K562 (cell line): Measurements from ENCODE around the gene FAM20B. TPM values are rescaled to one million over a fixed set of nuclear protein-coding genes. Genes with fewer than 3 reads are reported as not detected.

ENCODE experiments used
- ATF1 ChIP-seq, 2 experiments: fragments of 450-650 bp in 1 of 2; IDR thresholded peaks; 2 replicates each; pipeline ENCODE4 v1.6.1; 2016; ENCODE audit warnings: missing compliant biosample characterization in 1 of 2, missing genetic modification characterization in 1 of 2
- CBFA2T2 ChIP-seq: fragments of 450-650 bp; conservative IDR thresholded peaks from 2 replicates; pipeline ENCODE4 v1.6.1; 2017; ENCODE audit warnings: mild to moderate bottlenecking
- FOS ChIP-seq: IDR thresholded peaks from 3 replicates; pipeline ENCODE4 v1.6.1; 2011; ENCODE audit not compliant: insufficient read length; ENCODE audit errors: extremely low read depth
- HIVEP1 ChIP-seq: fragments of 250-450 bp; sonication (Bioruptor Pico); IDR thresholded peaks from 2 replicates; pipeline ENCODE4 v1.4.0; 2020; ENCODE audit warnings: mild to moderate bottlenecking
- HLTF ChIP-seq: fragments of 450-650 bp; IDR thresholded peaks from 2 replicates; pipeline ENCODE4 v1.6.1; 2016
- HNRNPL ChIP-seq: fragments of 200-400 bp; formaldehyde crosslinking; IDR thresholded peaks from 2 replicates; pipeline ENCODE4 v1.6.1; 2017; ENCODE audit warnings: low read depth, mild to moderate bottlenecking, low read length
- KLF10 ChIP-seq: fragments of 250-450 bp; sonication (Bioruptor Pico); IDR thresholded peaks from 2 replicates; pipeline ENCODE4 v1.6.1; 2021; ENCODE audit warnings: matching md5 sums
- L3MBTL2 ChIP-seq: fragments of 450-650 bp; IDR thresholded peaks from 2 replicates; pipeline ENCODE4 v1.6.1; 2016; ENCODE audit warnings: mild to moderate bottlenecking, moderate library complexity
- LEF1 ChIP-seq: fragments of 450-650 bp; IDR thresholded peaks from 2 replicates; pipeline ENCODE4 v1.6.1; 2016; ENCODE audit warnings: mild to moderate bottlenecking
- MYC ChIP-seq, 2 experiments: fragments of 250-450 bp in 1 of 2; sonication (Bioruptor Pico) in 1 of 2; IDR thresholded peaks; 2 replicates each; pipeline versions ENCODE4 v1.5.1 to v1.6.1; 2012 to 2021; ENCODE audit warnings: low read depth in 2 of 2, borderline replicate concordance in 1 of 2, improper control_type of control experiment in 1 of 2, low read length in 1 of 2, mild to moderate bottlenecking in 1 of 2, moderate library complexity in 1 of 2
- PHB2 ChIP-seq: fragments of 450-650 bp; IDR thresholded peaks from 2 replicates; pipeline ENCODE4 v1.6.1; 2017; ENCODE audit warnings: low read depth
- RBM25 ChIP-seq: fragments of 200-400 bp; formaldehyde crosslinking; IDR thresholded peaks from 2 replicates; pipeline ENCODE4 v1.6.1; 2018; ENCODE audit warnings: low read length, low read depth, moderate library complexity; ENCODE audit not compliant: severe bottlenecking
- ZBTB17 ChIP-seq: fragments of 450-650 bp; formaldehyde crosslinking; IDR thresholded peaks from 2 replicates; pipeline ENCODE4 v1.4.0; 2020; ENCODE audit warnings: mild to moderate bottlenecking
- ZNF431 ChIP-seq: sonication (generic); formaldehyde crosslinking; IDR thresholded peaks from 2 replicates; pipeline ENCODE4 v1.8.0; 2022; ENCODE audit warnings: mild to moderate bottlenecking, missing genetic modification reagents
- ZNF561 ChIP-seq: fragments of 450-650 bp; formaldehyde crosslinking; conservative IDR thresholded peaks from 2 replicates; pipeline ENCODE4 v1.4.0; 2020; ENCODE audit warnings: mild to moderate bottlenecking, moderate library complexity
- ZNF76 ChIP-seq: fragments of 250-450 bp; sonication (Bioruptor Pico); IDR thresholded peaks from 2 replicates; pipeline ENCODE4 v1.4.0; 2020; ENCODE audit warnings: mild to moderate bottlenecking, moderate library complexity, borderline replicate concordance
- polyA plus RNA-seq, 8 experiments: library from polyadenylated mRNA; depleted of rRNA in 4 of 8; stranded (reverse) in 5 of 8; unstranded in 3 of 8; fragments of >200 nt; fragmentation: Nextera tagmentation in 2 of 8; fragmentation: Illumina TruSeq in 1 of 8; extraction: Ambion mirVana in 2 of 8; extraction: Trizol in 1 of 8; gene quantifications; 2 replicates each; pipeline versions ENCODE4 v1.2.1 to v1.2.3, GENCODE V29; 2011 to 2014; ENCODE audit warnings: inconsistent platforms in 1 of 8, missing spikeins in 1 of 8
- total RNA-seq, 7 experiments: library from RNA; depleted of rRNA in 6 of 7; stranded (reverse); fragments of >200 nt in 6 of 7; fragmentation: Illumina TruSeq in 2 of 7; extraction: Trizol in 2 of 7; gene quantifications; 2 replicates each; pipeline versions ENCODE4 v1.2.1 to v1.2.3, GENCODE V29; 2011 to 2021; ENCODE audit warnings: low replicate concordance in 1 of 7
- TF ChIP-seq, protein P1 (sequence below): sonication (generic); formaldehyde crosslinking; IDR thresholded peaks from 2 replicates; pipeline ENCODE4 v1.8.0; 2023; ENCODE audit warnings: missing genetic modification reagents, mild to moderate bottlenecking, borderline replicate concordance
- TF ChIP-seq, protein P2 (sequence below): fragments of 250-450 bp; sonication (Bioruptor Pico); IDR thresholded peaks from 2 replicates; pipeline ENCODE4 v1.4.0; 2020; ENCODE audit warnings: borderline replicate concordance
- TF ChIP-seq, protein P3 (sequence below): IDR thresholded peaks from 2 replicates; pipeline ENCODE4 v1.6.1; 2014; ENCODE audit warnings: antibody characterized with exemption
- TF ChIP-seq, protein P4 (sequence below): sonication (generic); formaldehyde crosslinking; IDR thresholded peaks from 2 replicates; pipeline ENCODE4 v1.5.0; 2020; ENCODE audit warnings: missing genetic modification reagents

The FAM20B gene
- total and polyA plus RNA-seq, 9 of the 15 experiments (the other 6 are each of a cell fraction or from before 2014, with no cell fraction given) = 7.2 to 67.5 (median 42.9) TPM

DNA sequence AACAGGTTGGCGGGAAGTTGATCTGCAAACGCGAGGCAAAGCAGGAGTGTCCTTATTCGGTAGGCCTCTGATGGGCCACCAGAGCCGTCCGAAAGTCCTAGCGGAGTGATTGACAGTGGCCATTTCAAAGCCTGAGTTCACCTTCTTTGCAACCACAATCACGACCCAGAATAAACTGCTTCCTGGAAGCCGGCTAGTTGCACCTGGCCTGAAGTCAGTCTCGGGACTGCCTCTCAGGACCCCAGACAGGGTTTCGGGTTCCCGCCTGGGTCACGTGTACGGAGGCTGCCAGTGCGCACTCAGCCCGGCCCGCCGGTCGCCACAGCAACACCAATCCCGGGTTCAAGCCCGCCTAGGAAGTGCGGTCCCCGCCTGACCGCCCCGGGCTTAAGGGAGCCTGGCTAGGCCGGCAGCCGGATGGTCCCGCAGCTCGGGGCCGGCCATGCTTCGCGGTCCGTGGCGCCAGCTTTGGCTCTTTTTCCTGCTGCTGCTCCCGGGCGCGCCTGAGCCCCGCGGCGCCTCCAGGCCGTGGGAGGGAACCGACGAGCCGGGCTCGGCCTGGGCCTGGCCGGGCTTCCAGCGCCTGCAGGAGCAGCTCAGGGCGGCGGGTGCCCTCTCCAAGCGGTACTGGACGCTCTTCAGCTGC lies 56.1 kb downstream of the FAM20B start, which contains the start of gene TOR3A (continued):
- TF ChIP-seq ZNF76 (CRISPR knock-in tag) = no peak
- TF ChIP-seq, protein P1, sequence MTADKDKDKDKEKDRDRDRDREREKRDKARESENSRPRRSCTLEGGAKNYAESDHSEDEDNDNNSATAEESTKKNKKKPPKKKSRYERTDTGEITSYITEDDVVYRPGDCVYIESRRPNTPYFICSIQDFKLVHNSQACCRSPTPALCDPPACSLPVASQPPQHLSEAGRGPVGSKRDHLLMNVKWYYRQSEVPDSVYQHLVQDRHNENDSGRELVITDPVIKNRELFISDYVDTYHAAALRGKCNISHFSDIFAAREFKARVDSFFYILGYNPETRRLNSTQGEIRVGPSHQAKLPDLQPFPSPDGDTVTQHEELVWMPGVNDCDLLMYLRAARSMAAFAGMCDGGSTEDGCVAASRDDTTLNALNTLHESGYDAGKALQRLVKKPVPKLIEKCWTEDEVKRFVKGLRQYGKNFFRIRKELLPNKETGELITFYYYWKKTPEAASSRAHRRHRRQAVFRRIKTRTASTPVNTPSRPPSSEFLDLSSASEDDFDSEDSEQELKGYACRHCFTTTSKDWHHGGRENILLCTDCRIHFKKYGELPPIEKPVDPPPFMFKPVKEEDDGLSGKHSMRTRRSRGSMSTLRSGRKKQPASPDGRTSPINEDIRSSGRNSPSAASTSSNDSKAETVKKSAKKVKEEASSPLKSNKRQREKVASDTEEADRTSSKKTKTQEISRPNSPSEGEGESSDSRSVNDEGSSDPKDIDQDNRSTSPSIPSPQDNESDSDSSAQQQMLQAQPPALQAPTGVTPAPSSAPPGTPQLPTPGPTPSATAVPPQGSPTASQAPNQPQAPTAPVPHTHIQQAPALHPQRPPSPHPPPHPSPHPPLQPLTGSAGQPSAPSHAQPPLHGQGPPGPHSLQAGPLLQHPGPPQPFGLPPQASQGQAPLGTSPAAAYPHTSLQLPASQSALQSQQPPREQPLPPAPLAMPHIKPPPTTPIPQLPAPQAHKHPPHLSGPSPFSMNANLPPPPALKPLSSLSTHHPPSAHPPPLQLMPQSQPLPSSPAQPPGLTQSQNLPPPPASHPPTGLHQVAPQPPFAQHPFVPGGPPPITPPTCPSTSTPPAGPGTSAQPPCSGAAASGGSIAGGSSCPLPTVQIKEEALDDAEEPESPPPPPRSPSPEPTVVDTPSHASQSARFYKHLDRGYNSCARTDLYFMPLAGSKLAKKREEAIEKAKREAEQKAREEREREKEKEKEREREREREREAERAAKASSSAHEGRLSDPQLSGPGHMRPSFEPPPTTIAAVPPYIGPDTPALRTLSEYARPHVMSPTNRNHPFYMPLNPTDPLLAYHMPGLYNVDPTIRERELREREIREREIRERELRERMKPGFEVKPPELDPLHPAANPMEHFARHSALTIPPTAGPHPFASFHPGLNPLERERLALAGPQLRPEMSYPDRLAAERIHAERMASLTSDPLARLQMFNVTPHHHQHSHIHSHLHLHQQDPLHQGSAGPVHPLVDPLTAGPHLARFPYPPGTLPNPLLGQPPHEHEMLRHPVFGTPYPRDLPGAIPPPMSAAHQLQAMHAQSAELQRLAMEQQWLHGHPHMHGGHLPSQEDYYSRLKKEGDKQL (CRISPR knock-in tag) = no peak
- peak; percentile 36; the same call in 1 of the 2 replicates for TF ChIP-seq LEF1
- TF ChIP-seq CBFA2T2 = peak; percentile 71
- peak; percentile 54; the same call in 1 of the 2 replicates for TF ChIP-seq ZNF431
- peak; percentile 96 for TF ChIP-seq L3MBTL2
- TF ChIP-seq, protein P2, sequence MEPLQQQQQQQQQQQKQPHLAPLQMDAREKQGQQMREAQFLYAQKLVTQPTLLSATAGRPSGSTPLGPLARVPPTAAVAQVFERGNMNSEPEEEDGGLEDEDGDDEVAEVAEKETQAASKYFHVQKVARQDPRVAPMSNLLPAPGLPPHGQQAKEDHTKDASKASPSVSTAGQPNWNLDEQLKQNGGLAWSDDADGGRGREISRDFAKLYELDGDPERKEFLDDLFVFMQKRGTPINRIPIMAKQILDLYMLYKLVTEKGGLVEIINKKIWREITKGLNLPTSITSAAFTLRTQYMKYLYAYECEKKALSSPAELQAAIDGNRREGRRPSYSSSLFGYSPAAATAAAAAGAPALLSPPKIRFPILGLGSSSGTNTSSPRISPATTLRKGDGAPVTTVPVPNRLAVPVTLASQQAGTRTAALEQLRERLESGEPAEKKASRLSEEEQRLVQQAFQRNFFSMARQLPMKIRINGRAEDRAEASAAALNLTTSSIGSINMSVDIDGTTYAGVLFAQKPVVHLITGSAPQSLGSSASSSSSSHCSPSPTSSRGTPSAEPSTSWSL (CRISPR knock-in tag) = no peak
- TF ChIP-seq HNRNPL = no peak
- TF ChIP-seq PHB2 = no peak
- peak; percentile 49 for TF ChIP-seq FOS
- no peak for TF ChIP-seq RBM25
- TF ChIP-seq, protein P3, sequence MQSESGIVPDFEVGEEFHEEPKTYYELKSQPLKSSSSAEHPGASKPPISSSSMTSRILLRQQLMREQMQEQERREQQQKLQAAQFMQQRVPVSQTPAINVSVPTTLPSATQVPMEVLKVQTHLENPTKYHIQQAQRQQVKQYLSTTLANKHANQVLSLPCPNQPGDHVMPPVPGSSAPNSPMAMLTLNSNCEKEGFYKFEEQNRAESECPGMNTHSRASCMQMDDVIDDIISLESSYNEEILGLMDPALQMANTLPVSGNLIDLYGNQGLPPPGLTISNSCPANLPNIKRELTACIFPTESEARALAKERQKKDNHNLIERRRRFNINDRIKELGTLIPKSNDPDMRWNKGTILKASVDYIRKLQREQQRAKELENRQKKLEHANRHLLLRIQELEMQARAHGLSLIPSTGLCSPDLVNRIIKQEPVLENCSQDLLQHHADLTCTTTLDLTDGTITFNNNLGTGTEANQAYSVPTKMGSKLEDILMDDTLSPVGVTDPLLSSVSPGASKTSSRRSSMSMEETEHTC = peak; percentile 53; the same call in 1 of the 2 replicates
- TF ChIP-seq ZBTB17 (CRISPR knock-in tag) = peak; percentile 51
- no peak for TF ChIP-seq KLF10 (CRISPR knock-in tag)
- peak; percentile 63; the same call in 1 of the 2 replicates for TF ChIP-seq MYC (IDR thresholded peaks at IDR 0.05; ENCODE audit: low read depth, low read length)
- TF ChIP-seq MYC (CRISPR knock-in tag; IDR thresholded peaks at IDR 0.05; ENCODE audit: borderline replicate concordance, low read depth) = no peak
- no peak for TF ChIP-seq HLTF
- TF ChIP-seq ZNF561 (CRISPR knock-in tag) = no peak
- TF ChIP-seq HIVEP1 (CRISPR knock-in tag) = no peak
- TF ChIP-seq, protein P4, sequence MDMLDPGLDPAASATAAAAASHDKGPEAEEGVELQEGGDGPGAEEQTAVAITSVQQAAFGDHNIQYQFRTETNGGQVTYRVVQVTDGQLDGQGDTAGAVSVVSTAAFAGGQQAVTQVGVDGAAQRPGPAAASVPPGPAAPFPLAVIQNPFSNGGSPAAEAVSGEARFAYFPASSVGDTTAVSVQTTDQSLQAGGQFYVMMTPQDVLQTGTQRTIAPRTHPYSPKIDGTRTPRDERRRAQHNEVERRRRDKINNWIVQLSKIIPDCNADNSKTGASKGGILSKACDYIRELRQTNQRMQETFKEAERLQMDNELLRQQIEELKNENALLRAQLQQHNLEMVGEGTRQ (CRISPR knock-in tag) = peak; percentile 97
- no peak for TF ChIP-seq ATF1 (CRISPR knock-in tag; IDR thresholded peaks at IDR 0.05)
- TF ChIP-seq ATF1 (tag; IDR thresholded peaks at IDR 0.05) = peak; percentile 49
